HepG2 (cell line): ENCODE data around the gene NUCB1. TPM values are rescaled to one million over a fixed set of nuclear protein-coding genes. Genes with fewer than 3 reads are reported as not detected.

Experiments used
- ATF6 ChIP-seq: sonication (generic); formaldehyde crosslinking; conservative IDR thresholded peaks from 2 replicates; pipeline ENCODE4 v1.4.0; 2020; ENCODE audit warnings: missing genetic modification reagents
- CENPX ChIP-seq: sonication (generic); formaldehyde crosslinking; IDR thresholded peaks from 2 replicates; pipeline ENCODE4 v1.9.0; 2021; ENCODE audit warnings: mild to moderate bottlenecking, missing genetic modification reagents, moderate library complexity
- FLYWCH1 ChIP-seq: sonication (generic); formaldehyde crosslinking; IDR thresholded peaks from 2 replicates; pipeline ENCODE4 v1.8.1; 2023; ENCODE audit warnings: mild to moderate bottlenecking, missing genetic modification reagents
- MLXIP ChIP-seq: sonication (generic); formaldehyde crosslinking; IDR thresholded peaks from 2 replicates; pipeline ENCODE4 v1.9.0; 2021; ENCODE audit warnings: missing genetic modification reagents, borderline replicate concordance
- NAIF1 ChIP-seq: sonication (generic); formaldehyde crosslinking; IDR thresholded peaks from 2 replicates; pipeline ENCODE4 v1.5.0; 2020; ENCODE audit warnings: mild to moderate bottlenecking, missing genetic modification reagents, borderline replicate concordance
- PHF21A ChIP-seq: sonication (generic); formaldehyde crosslinking; IDR thresholded peaks from 2 replicates; pipeline ENCODE4 v1.5.0; 2020; ENCODE audit warnings: mild to moderate bottlenecking, missing genetic modification reagents
- PLSCR1 ChIP-seq: sonication (generic); formaldehyde crosslinking; IDR thresholded peaks from 2 replicates; pipeline ENCODE4 v1.5.0; 2020; ENCODE audit warnings: missing genetic modification reagents, mild to moderate bottlenecking, borderline replicate concordance
- RBFOX2 ChIP-seq: fragments of 200-400 bp; formaldehyde crosslinking; IDR thresholded peaks from 2 replicates; pipeline ENCODE4 v1.6.1; 2017; ENCODE audit warnings: low read depth, mild to moderate bottlenecking, low read length
- RFX3 ChIP-seq: IDR thresholded peaks from 2 replicates; pipeline ENCODE4 v1.6.1; 2016; ENCODE audit warnings: missing biosample characterization, missing genetic modification reagents
- SPEN ChIP-seq: sonication (generic); formaldehyde crosslinking; IDR thresholded peaks from 2 replicates; pipeline ENCODE4 v1.5.1; 2020; ENCODE audit warnings: low read depth, mild to moderate bottlenecking, missing genetic modification reagents
- UBTF ChIP-seq: sonication (generic); formaldehyde crosslinking; IDR thresholded peaks from 2 replicates; pipeline ENCODE4 v1.4.0; 2020; ENCODE audit warnings: mild to moderate bottlenecking, missing genetic modification reagents
- ZC3H4 ChIP-seq: sonication (generic); formaldehyde crosslinking; IDR thresholded peaks from 2 replicates; pipeline ENCODE4 v1.4.0; 2020; ENCODE audit warnings: missing genetic modification reagents, borderline replicate concordance
- ZFY ChIP-seq: sonication (generic); formaldehyde crosslinking; IDR thresholded peaks from 2 replicates; pipeline ENCODE4 v1.4.0; 2020; ENCODE audit warnings: missing genetic modification reagents
- ZKSCAN5 ChIP-seq: sonication (generic); formaldehyde crosslinking; IDR thresholded peaks from 2 replicates; pipeline ENCODE4 v1.5.1; 2020; ENCODE audit warnings: mild to moderate bottlenecking, missing genetic modification reagents
- ZNF207 ChIP-seq: fragments of 450-650 bp; IDR thresholded peaks from 2 replicates; pipeline ENCODE4 v1.6.1; 2016; ENCODE audit warnings: antibody characterized with exemption, borderline replicate concordance
- ZNF253 ChIP-seq: sonication (generic); formaldehyde crosslinking; IDR thresholded peaks from 2 replicates; pipeline ENCODE4 v1.8.0; 2022; ENCODE audit warnings: mild to moderate bottlenecking, missing genetic modification reagents, borderline replicate concordance
- ZNF598 ChIP-seq: sonication (generic); formaldehyde crosslinking; IDR thresholded peaks from 2 replicates; pipeline ENCODE4 v1.5.1; 2020; ENCODE audit warnings: mild to moderate bottlenecking, missing genetic modification reagents, borderline replicate concordance
- ZNF724P ChIP-seq: sonication (generic); formaldehyde crosslinking; IDR thresholded peaks from 2 replicates; pipeline ENCODE4 v1.8.0; 2022; ENCODE audit warnings: missing genetic modification reagents, borderline replicate concordance
- ZNF740 ChIP-seq: sonication (generic); formaldehyde crosslinking; IDR thresholded peaks from 2 replicates; pipeline ENCODE4 v1.4.0; 2020; ENCODE audit warnings: missing genetic modification reagents
- ZSCAN20 ChIP-seq: sonication (generic); formaldehyde crosslinking; IDR thresholded peaks from 2 replicates; pipeline ENCODE4 v1.4.0; 2020; ENCODE audit warnings: missing genetic modification reagents, mild to moderate bottlenecking, borderline replicate concordance
- polyA plus RNA-seq, 8 experiments: library from polyadenylated mRNA; depleted of rRNA in 3 of 8; stranded (reverse) in 7 of 8; unstranded in 1 of 8; fragments of >200 nt; fragmentation: Illumina TruSeq in 4 of 8; extraction: Trizol in 4 of 8; gene quantifications; 2 replicates each; pipeline versions ENCODE4 v1.2.1 to v1.2.3, GENCODE V29; 2011 to 2016; ENCODE audit warnings: low read depth in 4 of 8, missing spikeins in 1 of 8, mixed read lengths in 1 of 8; ENCODE audit not compliant: insufficient read depth in 1 of 8
- total RNA-seq, 5 experiments: library from RNA; depleted of rRNA; stranded (reverse); fragments of >200 nt; fragmentation: Illumina TruSeq; extraction: Trizol; gene quantifications; 2 replicates each; pipeline ENCODE4 v1.2.3, GENCODE V29; 2016; ENCODE audit warnings: low read depth in 1 of 5

Gene NUCB1
- total and polyA plus RNA-seq, 2 of the 13 experiments (the other 11 are each of a cell fraction or from before 2014, with no cell fraction given), result 82.3 to 106 TPM

- TF ChIP-seq PLSCR1 (CRISPR knock-in tag) (no peak), ZSCAN20 (CRISPR knock-in tag) (no peak), ZKSCAN5 (CRISPR knock-in tag) (no peak), ZFY (CRISPR knock-in tag) (0 out of 2 replicates have a peak, but pooled peaks have one; percentile 5), RBFOX2 (peak; percentile 17; the same call in 1 of the 2 replicates), ZC3H4 (0 out of 2 replicates have a peak, but pooled peaks have one; percentile 56), UBTF (CRISPR knock-in tag) (no peak), ZNF724P (CRISPR knock-in tag) (no peak), NAIF1 (CRISPR knock-in tag) (no peak), PHF21A (no peak), FLYWCH1 (no peak), CENPX (no peak), MLXIP (CRISPR knock-in tag) (no peak), ATF6 (CRISPR knock-in tag) (no peak), ZNF598 (0 out of 2 replicates have a peak, but pooled peaks have one; percentile 4), ZNF253 (CRISPR knock-in tag) (no peak), RFX3 (CRISPR knock-in tag) (no peak), SPEN (CRISPR knock-in tag) (peak; percentile 4; the same call in 1 of the 2 replicates), ZNF207 (no peak), ZNF740 (CRISPR knock-in tag) (peak; percentile 33; the same call in 1 of the 2 replicates)
Observed at GRCh38 chr19:48964205-48965039, 64.3 kb downstream of the NUCB1 start (continued).
